Nephron progenitor cell (in vitro differentiated cells): ENCODE measurements around the gene ALDH3B1.

ENCODE experiments used
- DNase-seq: peaks from one replicate; pipeline ENCODE4 v3.0.0; 2021
- H3K27ac Mint-ChIP-seq: 2 replicates; pipeline ENCODE4 v1.8.0; 2021; ENCODE audit warnings: mild to moderate bottlenecking, moderate library complexity, mixed read lengths
- H3K27me3 Mint-ChIP-seq: 2 replicates; pipeline ENCODE4 v1.8.0; 2021; ENCODE audit warnings: mild to moderate bottlenecking, low read depth, mixed read lengths; ENCODE audit not compliant: poor library complexity
- H3K36me3 Mint-ChIP-seq: 2 replicates; pipeline ENCODE4 v1.8.0; 2021; ENCODE audit warnings: low read depth, mixed read lengths
- H3K4me1 Mint-ChIP-seq: 2 replicates; pipeline ENCODE4 v1.8.0; 2021; ENCODE audit warnings: mixed read lengths
- H3K4me3 Mint-ChIP-seq: 2 replicates; pipeline ENCODE4 v1.8.0; 2021; ENCODE audit warnings: mild to moderate bottlenecking, moderate library complexity, mixed read lengths
- H3K9me3 Mint-ChIP-seq: 2 replicates; pipeline ENCODE4 v1.8.0; 2021; ENCODE audit warnings: mild to moderate bottlenecking, moderate library complexity, mixed read lengths
- CTCF ChIP-seq: fragments of 200-600 bp; sonication (generic); IDR thresholded peaks from 2 replicates; pipeline ENCODE4 v1.5.0; 2021; ENCODE audit warnings: antibody characterized with exemption

Gene ALDH3B1

GRCh38 chr11:68065841-68066240, 55.7 kb downstream of the ALDH3B1 start:
- peaks cover 2% of the 10 kb centered on the region for H3K27me3 Mint-ChIP-seq
- peaks cover 73% of the 10 kb centered on the region for H3K36me3 Mint-ChIP-seq
- H3K4me3 Mint-ChIP-seq = no peak overlapping the region
- no peaks in the 10 kb centered on the region for H3K9me3 Mint-ChIP-seq
- DNase-seq = no peak
- no peak overlapping the region for H3K27ac Mint-ChIP-seq
- peaks cover under 1% of the 10 kb centered on the region for H3K4me1 Mint-ChIP-seq
- no peak for TF ChIP-seq CTCF

GRCh38 chr11:68066742-68067141, 56.6 kb downstream of the ALDH3B1 start:
- Mint-ChIP-seq H3K9me3 (no peaks in the 10 kb centered on the region), H3K36me3 (peaks cover 75% of the 10 kb centered on the region), H3K4me3 (no peak overlapping the region), H3K27me3 (peaks cover 2% of the 10 kb centered on the region), H3K4me1 (no peaks in the 10 kb centered on the region), H3K27ac (no peak overlapping the region)
- TF ChIP-seq CTCF = no peak
- no peak for DNase-seq

- Mint-ChIP-seq H3K4me3 (no peak overlapping the region), H3K27ac (peak overlapping the region; percentile 8), H3K4me1 (no peaks in the 10 kb centered on the region), H3K27me3 (peaks cover 2% of the 10 kb centered on the region), H3K9me3 (no peaks in the 10 kb centered on the region), H3K36me3 (peaks cover 67% of the 10 kb centered on the region)
- no peak for DNase-seq
- TF ChIP-seq CTCF = no peak
Measured at GRCh38 chr11:68067991-68068390, 57.9 kb downstream of the ALDH3B1 start.

DNA sequence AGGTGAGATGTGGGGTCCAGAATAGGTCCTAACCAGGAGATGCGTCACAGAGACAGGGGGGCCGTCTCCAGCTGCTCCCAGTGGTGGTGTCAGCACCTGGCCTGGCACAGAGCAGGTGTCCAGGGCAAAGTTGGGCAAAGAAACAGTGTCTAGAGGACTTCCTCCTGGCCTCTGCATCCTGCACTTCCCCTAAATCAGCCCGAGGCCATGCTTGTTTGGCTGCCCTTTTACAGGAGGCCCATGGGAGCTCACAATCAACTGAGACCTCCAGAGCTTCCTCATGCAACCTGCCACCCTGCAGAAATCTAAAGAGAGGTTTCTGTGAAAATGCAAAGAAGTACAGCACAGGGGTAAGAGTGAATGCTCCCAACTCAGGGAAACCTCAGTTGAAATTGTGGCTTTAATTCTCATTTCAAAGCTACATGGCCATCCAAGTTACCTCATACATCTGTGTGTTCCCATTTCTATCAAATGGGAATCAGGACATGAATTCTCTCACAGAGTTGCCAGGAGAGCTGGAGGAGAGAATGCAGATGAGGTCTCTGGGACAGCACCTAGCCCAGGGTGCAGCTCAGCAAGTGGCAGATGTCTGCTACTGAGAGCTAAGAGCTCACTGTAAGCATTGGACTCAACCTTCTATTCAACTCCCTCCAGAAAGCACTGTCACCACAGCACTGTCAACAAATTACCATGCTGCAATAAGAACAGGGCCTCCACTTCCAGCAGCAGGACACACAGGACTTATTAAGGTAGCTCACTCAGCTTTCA, 61.3 kb downstream of the ALDH3B1 start:
- Mint-ChIP-seq H3K9me3 (no peaks in the 10 kb centered on the region), H3K36me3 (peaks cover 49% of the 10 kb centered on the region), H3K4me3 (no peak overlapping the region), H3K4me1 (no peaks in the 10 kb centered on the region), H3K27ac (peak overlapping the region; percentile 61), H3K27me3 (peaks cover 2% of the 10 kb centered on the region)
- no peak for TF ChIP-seq CTCF
- DNase-seq = no peak

- no peak for TF ChIP-seq CTCF
- Mint-ChIP-seq H3K4me1 (peaks cover 5% of the 10 kb centered on the region), H3K36me3 (peaks cover 44% of the 10 kb centered on the region), H3K27me3 (peaks cover 2% of the 10 kb centered on the region), H3K9me3 (no peaks in the 10 kb centered on the region), H3K27ac (no peak overlapping the region), H3K4me3 (no peak overlapping the region)
- DNase-seq = no peak
Measured at GRCh38 chr11:68074584-68075352, 64.6 kb downstream of the ALDH3B1 start.
